Measurements from ENCODE around the gene SERPINB1.
"Not testable (repeated sequence)": the region's sequence is repeated elsewhere in the genome, so short reads cannot be mapped to it uniquely, and the experiment has no call there.

DNA sequence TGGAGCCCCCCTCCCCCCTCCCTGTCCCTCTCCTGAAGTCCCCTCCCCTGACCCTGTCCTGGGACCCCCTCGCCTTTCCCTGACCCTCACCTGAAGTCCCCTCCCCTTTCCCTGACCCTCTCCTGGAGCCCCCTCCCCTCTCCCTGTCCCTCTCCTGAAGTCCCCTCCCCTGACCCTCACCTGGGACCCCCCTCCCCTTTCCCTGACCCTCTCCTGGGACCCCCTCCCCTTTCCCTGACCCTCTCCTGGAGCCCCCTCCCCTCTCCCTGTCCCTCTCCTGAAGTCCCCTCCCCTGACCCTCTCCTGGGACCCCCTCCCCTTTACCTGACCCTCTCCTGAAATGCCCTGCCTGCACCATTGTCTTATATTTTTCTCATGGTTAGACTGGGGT lies 11.7 kb upstream of the SERPINB1 start:
- TF ChIP-seq POLR2AphosphoS5, POLR2A (IDR thresholded peaks at IDR 0.05): not testable (repeated sequence)
- TF ChIP-seq, protein P1, sequence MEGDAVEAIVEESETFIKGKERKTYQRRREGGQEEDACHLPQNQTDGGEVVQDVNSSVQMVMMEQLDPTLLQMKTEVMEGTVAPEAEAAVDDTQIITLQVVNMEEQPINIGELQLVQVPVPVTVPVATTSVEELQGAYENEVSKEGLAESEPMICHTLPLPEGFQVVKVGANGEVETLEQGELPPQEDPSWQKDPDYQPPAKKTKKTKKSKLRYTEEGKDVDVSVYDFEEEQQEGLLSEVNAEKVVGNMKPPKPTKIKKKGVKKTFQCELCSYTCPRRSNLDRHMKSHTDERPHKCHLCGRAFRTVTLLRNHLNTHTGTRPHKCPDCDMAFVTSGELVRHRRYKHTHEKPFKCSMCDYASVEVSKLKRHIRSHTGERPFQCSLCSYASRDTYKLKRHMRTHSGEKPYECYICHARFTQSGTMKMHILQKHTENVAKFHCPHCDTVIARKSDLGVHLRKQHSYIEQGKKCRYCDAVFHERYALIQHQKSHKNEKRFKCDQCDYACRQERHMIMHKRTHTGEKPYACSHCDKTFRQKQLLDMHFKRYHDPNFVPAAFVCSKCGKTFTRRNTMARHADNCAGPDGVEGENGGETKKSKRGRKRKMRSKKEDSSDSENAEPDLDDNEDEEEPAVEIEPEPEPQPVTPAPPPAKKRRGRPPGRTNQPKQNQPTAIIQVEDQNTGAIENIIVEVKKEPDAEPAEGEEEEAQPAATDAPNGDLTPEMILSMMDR (IDR thresholded peaks at IDR 0.05) = not testable (repeated sequence)
